H1 (cell line): ENCODE results near the gene IL17D. TPM values are rescaled to one million over a fixed set of nuclear protein-coding genes. Genes with fewer than 3 reads are reported as not detected.

Experiments
- CBX5 ChIP-seq: fragments of 300-800, 300-1000 bp; sonication (generic); IDR thresholded peaks from 2 replicates; pipeline ENCODE4 v1.7.1; 2016; ENCODE audit warnings: antibody characterized with exemption, low read length, low read depth
- CTBP2 ChIP-seq: IDR thresholded peaks from 2 replicates; pipeline ENCODE4 v1.7.0; 2011; ENCODE audit warnings: borderline replicate concordance, mild to moderate bottlenecking, moderate library complexity, mixed read lengths, low read length; ENCODE audit not compliant: insufficient read depth, insufficient read length
- EP300 ChIP-seq, 2 experiments: IDR thresholded peaks; 1 replicate in 1 of 2; 2 replicates in 1 of 2; pipeline ENCODE4 v1.6.1; 2011 to 2012; ENCODE audit warnings: low read depth in 2 of 2, low read length in 2 of 2, mild to moderate bottlenecking in 2 of 2, borderline replicate concordance in 1 of 2, inconsistent platforms in 1 of 2, moderate library complexity in 1 of 2
- GTF2F1 ChIP-seq: IDR thresholded peaks from 2 replicates; pipeline ENCODE4 v1.6.1; 2012; ENCODE audit warnings: low read depth, low read length, improper control_type of control experiment, borderline replicate concordance
- JUND ChIP-seq: IDR thresholded peaks from 2 replicates; pipeline ENCODE4 v1.6.1; 2011; ENCODE audit warnings: mild to moderate bottlenecking, improper control_type of control experiment, low read length
- NRF1 ChIP-seq: IDR thresholded peaks from 2 replicates; pipeline ENCODE4 v1.6.1; 2011; ENCODE audit warnings: mild to moderate bottlenecking, low read depth, low read length, improper control_type of control experiment
- RAD21 ChIP-seq, 2 experiments: IDR thresholded peaks in 1 of 2; conservative IDR thresholded peaks in 1 of 2; 2 replicates each; pipeline ENCODE4 v1.6.1; 2011; ENCODE audit warnings: low read depth in 2 of 2, low read length in 2 of 2, improper control_type of control experiment in 1 of 2, inconsistent platforms in 1 of 2, mild to moderate bottlenecking in 1 of 2, moderate library complexity in 1 of 2
- RXRA ChIP-seq: IDR thresholded peaks from 2 replicates; pipeline ENCODE4 v1.6.1; 2011; ENCODE audit warnings: low read depth, mild to moderate bottlenecking, low read length, moderate library complexity; ENCODE audit not compliant: insufficient read depth
- SAP30 ChIP-seq: fragments of 300-600 bp; sonication (generic); IDR thresholded peaks from 2 replicates; pipeline ENCODE4 v1.7.1; 2012; ENCODE audit warnings: low read length, moderate library complexity, mild to moderate bottlenecking, inconsistent platforms; ENCODE audit not compliant: insufficient read depth, insufficient replicate concordance
- TEAD4 ChIP-seq: IDR thresholded peaks from 2 replicates; pipeline ENCODE4 v1.6.1; 2012; ENCODE audit warnings: low read depth, low read length, inconsistent platforms, mixed read lengths
- polyA plus RNA-seq, 7 experiments: library from polyadenylated mRNA; depleted of rRNA in 3 of 7; stranded (reverse) in 5 of 7; unstranded in 2 of 7; fragments of >200 nt in 5 of 7; fragments of 200-250 nt in 2 of 7; gene quantifications; 1 replicate in 5 of 7; 2 replicates in 1 of 7; 4 replicates in 1 of 7; pipeline versions ENCODE4 v1.2.1 to v1.2.3, GENCODE V29; 2011 to 2013; ENCODE audit warnings: missing spikeins in 2 of 7, mixed read lengths in 2 of 7
- total RNA-seq: library from RNA; stranded (reverse); fragmentation: NEBNext Ultra II Directional; extraction: Animal tissue kit (Norgen Biotek cat#: 25700); gene quantifications from 2 replicates; pipeline ENCODE4 v1.2.1, GENCODE V29; 2021
- TF ChIP-seq, protein P1 (sequence below): fragments of 300-600 bp; sonication (generic); IDR thresholded peaks from 2 replicates; pipeline ENCODE4 v1.7.1; 2012; ENCODE audit warnings: low read length, moderate library complexity, mild to moderate bottlenecking, inconsistent platforms; ENCODE audit not compliant: insufficient replicate concordance

The IL17D gene
- total and polyA plus RNA-seq, 2 of the 8 experiments (the other 6 are each of a cell fraction or from before 2014, with no cell fraction given), result 0.56 to 0.59 TPM

DNA sequence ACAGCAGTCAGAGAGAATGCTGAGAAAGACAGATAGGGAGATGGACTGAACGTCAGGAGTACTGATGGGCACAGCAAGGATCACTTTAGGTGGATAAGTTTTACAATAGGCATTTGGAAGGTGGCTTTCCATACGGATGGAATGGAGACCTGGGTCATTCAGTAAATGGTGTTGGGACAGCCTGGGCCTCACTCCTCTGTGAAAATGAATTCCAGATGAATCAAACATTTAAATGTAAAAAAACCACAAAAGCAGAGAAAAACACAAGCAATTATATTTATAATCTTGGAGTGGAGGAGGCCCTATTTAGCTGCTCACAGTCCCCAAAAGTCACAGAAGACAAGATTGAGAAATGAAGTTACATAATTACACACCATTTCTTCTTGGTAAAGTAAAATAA, 4.7 kb downstream of the IL17D start (continued):
- TF ChIP-seq, protein P1, sequence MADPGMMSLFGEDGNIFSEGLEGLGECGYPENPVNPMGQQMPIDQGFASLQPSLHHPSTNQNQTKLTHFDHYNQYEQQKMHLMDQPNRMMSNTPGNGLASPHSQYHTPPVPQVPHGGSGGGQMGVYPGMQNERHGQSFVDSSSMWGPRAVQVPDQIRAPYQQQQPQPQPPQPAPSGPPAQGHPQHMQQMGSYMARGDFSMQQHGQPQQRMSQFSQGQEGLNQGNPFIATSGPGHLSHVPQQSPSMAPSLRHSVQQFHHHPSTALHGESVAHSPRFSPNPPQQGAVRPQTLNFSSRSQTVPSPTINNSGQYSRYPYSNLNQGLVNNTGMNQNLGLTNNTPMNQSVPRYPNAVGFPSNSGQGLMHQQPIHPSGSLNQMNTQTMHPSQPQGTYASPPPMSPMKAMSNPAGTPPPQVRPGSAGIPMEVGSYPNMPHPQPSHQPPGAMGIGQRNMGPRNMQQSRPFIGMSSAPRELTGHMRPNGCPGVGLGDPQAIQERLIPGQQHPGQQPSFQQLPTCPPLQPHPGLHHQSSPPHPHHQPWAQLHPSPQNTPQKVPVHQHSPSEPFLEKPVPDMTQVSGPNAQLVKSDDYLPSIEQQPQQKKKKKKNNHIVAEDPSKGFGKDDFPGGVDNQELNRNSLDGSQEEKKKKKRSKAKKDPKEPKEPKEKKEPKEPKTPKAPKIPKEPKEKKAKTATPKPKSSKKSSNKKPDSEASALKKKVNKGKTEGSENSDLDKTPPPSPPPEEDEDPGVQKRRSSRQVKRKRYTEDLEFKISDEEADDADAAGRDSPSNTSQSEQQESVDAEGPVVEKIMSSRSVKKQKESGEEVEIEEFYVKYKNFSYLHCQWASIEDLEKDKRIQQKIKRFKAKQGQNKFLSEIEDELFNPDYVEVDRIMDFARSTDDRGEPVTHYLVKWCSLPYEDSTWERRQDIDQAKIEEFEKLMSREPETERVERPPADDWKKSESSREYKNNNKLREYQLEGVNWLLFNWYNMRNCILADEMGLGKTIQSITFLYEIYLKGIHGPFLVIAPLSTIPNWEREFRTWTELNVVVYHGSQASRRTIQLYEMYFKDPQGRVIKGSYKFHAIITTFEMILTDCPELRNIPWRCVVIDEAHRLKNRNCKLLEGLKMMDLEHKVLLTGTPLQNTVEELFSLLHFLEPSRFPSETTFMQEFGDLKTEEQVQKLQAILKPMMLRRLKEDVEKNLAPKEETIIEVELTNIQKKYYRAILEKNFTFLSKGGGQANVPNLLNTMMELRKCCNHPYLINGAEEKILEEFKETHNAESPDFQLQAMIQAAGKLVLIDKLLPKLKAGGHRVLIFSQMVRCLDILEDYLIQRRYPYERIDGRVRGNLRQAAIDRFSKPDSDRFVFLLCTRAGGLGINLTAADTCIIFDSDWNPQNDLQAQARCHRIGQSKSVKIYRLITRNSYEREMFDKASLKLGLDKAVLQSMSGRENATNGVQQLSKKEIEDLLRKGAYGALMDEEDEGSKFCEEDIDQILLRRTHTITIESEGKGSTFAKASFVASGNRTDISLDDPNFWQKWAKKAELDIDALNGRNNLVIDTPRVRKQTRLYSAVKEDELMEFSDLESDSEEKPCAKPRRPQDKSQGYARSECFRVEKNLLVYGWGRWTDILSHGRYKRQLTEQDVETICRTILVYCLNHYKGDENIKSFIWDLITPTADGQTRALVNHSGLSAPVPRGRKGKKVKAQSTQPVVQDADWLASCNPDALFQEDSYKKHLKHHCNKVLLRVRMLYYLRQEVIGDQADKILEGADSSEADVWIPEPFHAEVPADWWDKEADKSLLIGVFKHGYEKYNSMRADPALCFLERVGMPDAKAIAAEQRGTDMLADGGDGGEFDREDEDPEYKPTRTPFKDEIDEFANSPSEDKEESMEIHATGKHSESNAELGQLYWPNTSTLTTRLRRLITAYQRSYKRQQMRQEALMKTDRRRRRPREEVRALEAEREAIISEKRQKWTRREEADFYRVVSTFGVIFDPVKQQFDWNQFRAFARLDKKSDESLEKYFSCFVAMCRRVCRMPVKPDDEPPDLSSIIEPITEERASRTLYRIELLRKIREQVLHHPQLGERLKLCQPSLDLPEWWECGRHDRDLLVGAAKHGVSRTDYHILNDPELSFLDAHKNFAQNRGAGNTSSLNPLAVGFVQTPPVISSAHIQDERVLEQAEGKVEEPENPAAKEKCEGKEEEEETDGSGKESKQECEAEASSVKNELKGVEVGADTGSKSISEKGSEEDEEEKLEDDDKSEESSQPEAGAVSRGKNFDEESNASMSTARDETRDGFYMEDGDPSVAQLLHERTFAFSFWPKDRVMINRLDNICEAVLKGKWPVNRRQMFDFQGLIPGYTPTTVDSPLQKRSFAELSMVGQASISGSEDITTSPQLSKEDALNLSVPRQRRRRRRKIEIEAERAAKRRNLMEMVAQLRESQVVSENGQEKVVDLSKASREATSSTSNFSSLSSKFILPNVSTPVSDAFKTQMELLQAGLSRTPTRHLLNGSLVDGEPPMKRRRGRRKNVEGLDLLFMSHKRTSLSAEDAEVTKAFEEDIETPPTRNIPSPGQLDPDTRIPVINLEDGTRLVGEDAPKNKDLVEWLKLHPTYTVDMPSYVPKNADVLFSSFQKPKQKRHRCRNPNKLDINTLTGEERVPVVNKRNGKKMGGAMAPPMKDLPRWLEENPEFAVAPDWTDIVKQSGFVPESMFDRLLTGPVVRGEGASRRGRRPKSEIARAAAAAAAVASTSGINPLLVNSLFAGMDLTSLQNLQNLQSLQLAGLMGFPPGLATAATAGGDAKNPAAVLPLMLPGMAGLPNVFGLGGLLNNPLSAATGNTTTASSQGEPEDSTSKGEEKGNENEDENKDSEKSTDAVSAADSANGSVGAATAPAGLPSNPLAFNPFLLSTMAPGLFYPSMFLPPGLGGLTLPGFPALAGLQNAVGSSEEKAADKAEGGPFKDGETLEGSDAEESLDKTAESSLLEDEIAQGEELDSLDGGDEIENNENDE, result no peak
- TF ChIP-seq CTBP2, result no peak
- TF ChIP-seq TEAD4, result no peak
- no peak for TF ChIP-seq NRF1
- no peak for TF ChIP-seq SAP30
- no peak for TF ChIP-seq JUND
- TF ChIP-seq GTF2F1, result no peak
- TF ChIP-seq RXRA, result no peak
- no peak for TF ChIP-seq CBX5
- TF ChIP-seq RAD21 (IDR thresholded peaks at IDR 0.05 in 1 of 2, conservative IDR thresholded peaks at IDR 0.05 in 1 of 2; ENCODE audit: low read depth in 2 of 2, low read length in 2 of 2), result no peak
- no peak for TF ChIP-seq EP300 (IDR thresholded peaks at IDR 0.05; ENCODE audit: borderline replicate concordance in 1 of 2, low read depth in 2 of 2, low read length in 2 of 2)
